MG63 (cell line): ENCODE measurements around the gene IL4I1. TPM values are rescaled to one million over a fixed set of nuclear protein-coding genes. Genes with fewer than 3 reads are reported as not detected.

Experiments used
- DNase-seq: peaks from one replicate; pipeline ENCODE4 v3.0.0-alpha.2; 2020
- H3K27me3 ChIP-seq: fragments of 250-450 bp; sonication (Bioruptor Pico); 2 replicates; pipeline ENCODE4 v1.5.1; 2020; ENCODE audit warnings: mild to moderate bottlenecking, moderate library complexity
- H3K36me3 ChIP-seq: fragments of 250-450 bp; sonication (Bioruptor Pico); 2 replicates; pipeline ENCODE4 v1.5.1; 2020; ENCODE audit warnings: mild to moderate bottlenecking, moderate library complexity
- H3K4me3 ChIP-seq: fragments of 250-450 bp; sonication (Bioruptor Pico); 2 replicates; pipeline ENCODE4 v1.5.1; 2020; ENCODE audit warnings: mild to moderate bottlenecking, moderate library complexity
- H3K9me3 ChIP-seq: fragments of 250-450 bp; sonication (Bioruptor Pico); 2 replicates; pipeline ENCODE4 v1.5.1; 2020; ENCODE audit warnings: mild to moderate bottlenecking, moderate library complexity
- total RNA-seq: library from RNA; depleted of rRNA; stranded (reverse); fragments of >200 nt; shearing (Covaris generic); gene quantifications from 2 replicates; pipeline ENCODE4 v1.2.3, GENCODE V29; 2014; ENCODE audit warnings: low replicate concordance

The IL4I1 gene
- total RNA-seq, 1 experiment from 2014 or later: 3.6 TPM

- peaks cover 50% of the 10 kb centered on the region for H3K36me3 ChIP-seq
Observed at GRCh38 chr19:49854378-49855263, 42.1 kb downstream of the IL4I1 start.

GRCh38 chr19:49853852-49854377 lies 42.8 kb downstream of the IL4I1 start:
- no peak for DNase-seq
- H3K36me3 ChIP-seq: peaks cover 47% of the 10 kb centered on the region
- no peaks in the 10 kb centered on the region; the same call in 1 of the 2 replicates for H3K9me3 ChIP-seq
- H3K4me3 ChIP-seq: no peak overlapping the region
- no peaks in the 10 kb centered on the region for H3K27me3 ChIP-seq

More at GRCh38 chr19:49854378-49855263, 42.1 kb downstream of the IL4I1 start:
- DNase-seq: no peak
- Histone ChIP-seq H3K4me3 (no peak overlapping the region), H3K9me3 (no peaks in the 10 kb centered on the region; the same call in 1 of the 2 replicates), H3K27me3 (no peaks in the 10 kb centered on the region)

- Histone ChIP-seq H3K27me3 (no peaks in the 10 kb centered on the region), H3K4me3 (peak overlapping the region; percentile 96), H3K36me3 (peaks cover 38% of the 10 kb centered on the region), H3K9me3 (no peaks in the 10 kb centered on the region; the same call in 1 of the 2 replicates)
- DNase-seq: no peak
Observed at GRCh38 chr19:49852631-49853126, 44.0 kb downstream of the IL4I1 start.

GRCh38 chr19:49851456-49852259 lies 45.0 kb downstream of the IL4I1 start:
- peak; percentile 47 for DNase-seq

GRCh38 chr19:49850487-49851342 lies 46.0 kb downstream of the IL4I1 start, which contains the start of gene PTOV1:
Gene PTOV1, plus strand, starts transcription at chr19:49851159.
- peak; percentile 91 for DNase-seq
- Histone ChIP-seq H3K27me3 (no peaks in the 10 kb centered on the region), H3K36me3 (peaks cover 24% of the 10 kb centered on the region), H3K9me3 (no peaks in the 10 kb centered on the region; the same call in 1 of the 2 replicates), H3K4me3 (peak within 1 kb of the TSS; percentile 96)

More at GRCh38 chr19:49851456-49852259, 45.0 kb downstream of the IL4I1 start:
- H3K4me3 ChIP-seq: peak overlapping the region; percentile 96
- H3K27me3 ChIP-seq: no peaks in the 10 kb centered on the region
- H3K36me3 ChIP-seq: peaks cover 30% of the 10 kb centered on the region
- no peaks in the 10 kb centered on the region; the same call in 1 of the 2 replicates for H3K9me3 ChIP-seq

- Histone ChIP-seq H3K27me3 (no peaks in the 10 kb centered on the region), H3K9me3 (no peaks in the 10 kb centered on the region; the same call in 1 of the 2 replicates), H3K36me3 (peaks cover 18% of the 10 kb centered on the region), H3K4me3 (peak overlapping the region; percentile 96)
- no peak for DNase-seq
Observed at GRCh38 chr19:49850221-49850486, 46.5 kb downstream of the IL4I1 start.

- DNase-seq: no peak
- Histone ChIP-seq H3K4me3 (peak overlapping the region; percentile 96), H3K9me3 (no peaks in the 10 kb centered on the region; the same call in 1 of the 2 replicates), H3K36me3 (peaks cover 15% of the 10 kb centered on the region), H3K27me3 (no peaks in the 10 kb centered on the region)
Observed at GRCh38 chr19:49849433-49850220, 47.1 kb downstream of the IL4I1 start.

- Histone ChIP-seq H3K9me3 (no peaks in the 10 kb centered on the region; the same call in 1 of the 2 replicates), H3K27me3 (no peaks in the 10 kb centered on the region)
Observed at GRCh38 chr19:49848938-49849337, 47.7 kb downstream of the IL4I1 start.

GRCh38 chr19:49847731-49848696 lies 48.7 kb downstream of the IL4I1 start:
- DNase-seq: no peak
- Histone ChIP-seq H3K36me3 (peaks cover 11% of the 10 kb centered on the region), H3K27me3 (no peaks in the 10 kb centered on the region), H3K4me3 (no peak overlapping the region), H3K9me3 (no peaks in the 10 kb centered on the region; the same call in 1 of the 2 replicates)

More at GRCh38 chr19:49848938-49849337, 47.7 kb downstream of the IL4I1 start:
- Histone ChIP-seq H3K4me3 (no peak overlapping the region), H3K36me3 (peaks cover 11% of the 10 kb centered on the region)
- no peak for DNase-seq

GRCh38 chr19:49846408-49846807 lies 50.3 kb downstream of the IL4I1 start:
- Histone ChIP-seq H3K4me3 (no peak overlapping the region), H3K36me3 (peaks cover 11% of the 10 kb centered on the region), H3K27me3 (no peaks in the 10 kb centered on the region)

GRCh38 chr19:49845414-49845813 lies 51.3 kb downstream of the IL4I1 start:
- peaks cover 15% of the 10 kb centered on the region for H3K36me3 ChIP-seq
- no peak for DNase-seq
- H3K4me3 ChIP-seq: no peak overlapping the region
- H3K27me3 ChIP-seq: no peaks in the 10 kb centered on the region
- H3K9me3 ChIP-seq: no peaks in the 10 kb centered on the region

More at GRCh38 chr19:49846408-49846807, 50.3 kb downstream of the IL4I1 start:
- DNase-seq: no peak
- no peaks in the 10 kb centered on the region for H3K9me3 ChIP-seq

- Histone ChIP-seq H3K4me3 (no peak overlapping the region), H3K9me3 (no peaks in the 10 kb centered on the region), H3K36me3 (peaks cover 17% of the 10 kb centered on the region), H3K27me3 (no peaks in the 10 kb centered on the region)
- no peak for DNase-seq
Observed at GRCh38 chr19:49844138-49845095, 52.3 kb downstream of the IL4I1 start.

- no peak for DNase-seq
- no peak overlapping the region for H3K4me3 ChIP-seq
- H3K9me3 ChIP-seq: no peaks in the 10 kb centered on the region
Observed at GRCh38 chr19:49843265-49843664, 53.4 kb downstream of the IL4I1 start.

More at GRCh38 chr19:49843265-49843664, 53.4 kb downstream of the IL4I1 start:
- Histone ChIP-seq H3K36me3 (peaks cover 29% of the 10 kb centered on the region), H3K27me3 (no peaks in the 10 kb centered on the region)
